Thymus (tissue), 11 donors: Measurements from ENCODE around the gene SCD. TPM values are rescaled to one million over a fixed set of nuclear protein-coding genes. Genes with fewer than 3 reads are reported as not detected.

Experiments
- DNase-seq, 9 donors: peaks; one replicate each; pipeline ENCODE4 v3.0.0-alpha.2; 2013; ENCODE audit warnings: low spot score in 9 of 9, low read depth in 6 of 9, missing footprints in 1 of 9
- H3K27ac ChIP-seq, 2 donors: one replicate each; pipeline ENCODE4 v1.5.1; 2013; ENCODE audit warnings: control low read depth in 1 of 2, low read depth in 1 of 2, low read length in 1 of 2, mild to moderate bottlenecking in 1 of 2, moderate library complexity in 1 of 2
- H3K27me3 ChIP-seq, 2 donors: one replicate each; pipeline ENCODE4 v1.5.1; 2013; ENCODE audit warnings: low read length in 1 of 2; ENCODE audit not compliant: control insufficient read depth in 2 of 2, insufficient read depth in 1 of 2
- H3K36me3 ChIP-seq, 2 donors: one replicate each; pipeline ENCODE4 v1.5.1; 2013; ENCODE audit warnings: low read length in 1 of 2, mild to moderate bottlenecking in 1 of 2, moderate library complexity in 1 of 2; ENCODE audit not compliant: control insufficient read depth in 2 of 2, insufficient read depth in 2 of 2
- H3K4me1 ChIP-seq, 2 donors: one replicate each; pipeline ENCODE4 v1.5.1; 2013; ENCODE audit warnings: low read length in 2 of 2; ENCODE audit not compliant: control insufficient read depth in 2 of 2, insufficient read depth in 2 of 2
- H3K4me3 ChIP-seq, 2 donors: one replicate each; pipeline ENCODE4 v1.5.1; 2013; ENCODE audit warnings: low read length in 2 of 2, control low read depth in 1 of 2, mild to moderate bottlenecking in 1 of 2
- H3K9me3 ChIP-seq, 2 donors: one replicate each; pipeline ENCODE4 v1.5.1; 2013; ENCODE audit warnings: low read length in 1 of 2, mild to moderate bottlenecking in 1 of 2; ENCODE audit not compliant: control insufficient read depth in 2 of 2, insufficient read depth in 1 of 2
- WGBS: extraction: QIAGEN DNeasy Blood & Tissue Kit; methylation state at CpG from one replicate; pipeline ENCODE4 v1.1.7; 2013; 5-methylcytosine and 5-hydroxymethylcytosine counted together
- polyA plus RNA-seq: library from polyadenylated mRNA; stranded (reverse); fragments of 200-250 nt; gene quantifications from one replicate; pipeline ENCODE4 v1.2.3, GENCODE V29; 2013
- total RNA-seq: library from RNA; stranded (reverse); fragments of 120-200 nt; gene quantifications from one replicate; pipeline ENCODE4 v1.2.4, GENCODE V29; 2013
- donor health status: healthy.

SCD gene
- total and polyA plus RNA-seq, 2 donors = 22.0 to 26.0 TPM

DNA sequence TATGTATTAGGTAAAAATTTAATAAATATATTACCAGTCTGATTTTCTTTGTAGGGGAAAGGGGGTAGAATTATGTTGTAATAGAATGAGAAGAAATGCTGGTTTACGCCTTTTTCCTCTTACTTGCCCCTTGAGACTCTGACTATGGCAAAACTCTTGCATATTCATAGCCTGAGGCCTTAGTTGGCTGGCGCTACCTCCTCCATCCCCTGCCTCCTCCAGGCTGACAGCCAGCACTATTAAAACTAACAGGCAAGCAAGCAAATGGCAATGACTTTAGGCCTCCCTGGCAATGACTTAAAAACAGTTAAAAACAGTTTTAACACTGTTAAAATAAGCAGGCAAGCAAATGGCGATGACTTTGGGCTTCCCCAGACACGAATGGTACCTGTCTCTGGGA lies 31.4 kb upstream of the SCD start:
- WGBS = 97% methylated on average over 4 of the region's 4 CpGs
- Histone ChIP-seq H3K27me3 (peaks cover 2 to 15% of the 10 kb centered on the region in 2 donors), H3K36me3 (no peaks in the 10 kb centered on the region), H3K4me1 (no peaks in the 10 kb centered on the region), H3K27ac (no peak overlapping the region), H3K9me3 (no peaks in the 10 kb centered on the region), H3K4me3 (no peak overlapping the region)
- DNase-seq = no peak

DNA sequence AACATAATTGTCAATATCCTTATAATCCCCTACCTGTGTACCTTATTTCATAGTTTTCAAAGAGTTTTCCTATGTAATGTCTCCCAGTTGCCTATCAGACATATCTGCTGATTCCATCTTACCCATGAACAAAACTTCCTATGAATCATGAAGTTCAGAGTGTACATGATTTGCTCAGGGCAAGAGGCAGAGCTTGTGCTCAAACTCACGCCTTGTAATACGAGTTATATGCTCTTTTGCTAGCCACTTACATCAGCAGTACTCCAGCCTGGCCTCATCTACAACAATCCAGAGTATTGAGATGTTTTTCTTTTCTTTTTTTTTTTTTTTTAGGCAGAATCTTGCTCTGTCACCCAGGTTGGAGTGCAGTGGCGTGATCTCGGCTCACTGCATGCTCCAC lies 28.8 kb upstream of the SCD start:
- Histone ChIP-seq H3K4me1 (no peaks in the 10 kb centered on the region), H3K4me3 (no peak overlapping the region), H3K27ac (no peak overlapping the region), H3K36me3 (no peaks in the 10 kb centered on the region), H3K27me3 (peaks cover 2 to 5% of the 10 kb centered on the region in 2 donors), H3K9me3 (no peaks in the 10 kb centered on the region)
- DNase-seq = no peak
- WGBS = 94% methylated on average over 4 of the region's 4 CpGs

DNA sequence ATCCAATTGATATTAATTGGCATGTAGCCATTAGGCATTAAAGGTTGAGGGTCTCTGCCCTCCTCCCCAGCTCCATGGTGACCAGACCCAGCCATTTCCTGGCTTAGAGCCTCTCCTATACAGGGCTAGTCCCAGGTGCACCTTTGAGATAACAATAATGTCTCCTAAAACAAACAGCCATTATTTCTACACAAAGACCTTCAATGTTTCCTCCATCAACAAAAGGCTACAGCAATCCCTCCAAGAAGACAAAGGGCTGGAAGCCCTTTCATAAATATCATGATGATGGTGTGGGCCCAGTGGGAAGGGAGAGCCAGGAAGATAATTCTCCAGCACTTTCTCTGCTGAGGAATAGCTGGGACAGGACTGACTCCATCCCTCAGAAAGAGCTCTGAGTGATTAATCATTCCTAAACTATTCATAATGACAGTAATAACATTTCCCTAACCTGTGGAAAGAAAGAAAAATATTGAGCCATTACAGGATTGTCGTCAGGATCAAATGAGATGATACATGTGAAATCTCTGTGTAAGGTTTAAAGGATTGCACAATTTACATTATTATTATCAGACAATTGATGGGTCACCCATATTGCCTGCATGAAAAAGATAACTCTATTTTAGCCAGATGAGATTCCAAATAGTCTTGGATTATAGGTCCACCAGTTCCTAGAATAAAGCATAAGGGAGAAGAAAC lies 27.2 kb upstream of the SCD start:
- Histone ChIP-seq H3K4me3 (no peak overlapping the region), H3K27ac (no peak overlapping the region), H3K36me3 (no peaks in the 10 kb centered on the region), H3K9me3 (no peaks in the 10 kb centered on the region), H3K27me3 (peaks cover 0 to 5% of the 10 kb centered on the region in 2 donors), H3K4me1 (no peaks in the 10 kb centered on the region)
- WGBS = 89% methylated on average over 1 of the region's 1 CpG
- DNase-seq = no peak

DNA sequence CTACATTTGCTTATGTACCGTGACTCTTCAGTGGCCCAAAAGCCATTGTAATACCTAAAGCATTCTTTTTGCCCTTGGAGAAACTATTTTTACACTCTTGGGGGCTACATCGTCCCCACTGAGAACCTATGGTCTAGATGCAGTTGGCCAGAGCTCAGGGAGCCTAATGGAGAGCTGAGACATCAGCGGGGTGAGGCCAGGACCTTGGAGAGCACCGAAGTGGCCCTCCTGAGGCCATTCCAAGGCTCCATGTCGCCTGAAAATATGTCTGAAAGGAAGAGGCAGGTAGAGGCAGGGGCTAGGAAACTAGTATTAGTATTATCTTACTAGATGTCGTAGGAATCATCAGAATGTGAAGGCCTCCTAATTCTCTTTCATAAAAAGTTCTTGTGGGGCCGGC lies 21.9 kb upstream of the SCD start:
- Histone ChIP-seq H3K4me3 (no peak overlapping the region), H3K4me1 (no peaks in the 10 kb centered on the region), H3K27ac (no peak overlapping the region), H3K36me3 (no peaks in the 10 kb centered on the region), H3K9me3 (no peaks in the 10 kb centered on the region), H3K27me3 (peaks cover 0 to 7% of the 10 kb centered on the region in 2 donors)
- no peak for DNase-seq
- 86% methylated on average over 7 of the region's 7 CpGs for WGBS

DNA sequence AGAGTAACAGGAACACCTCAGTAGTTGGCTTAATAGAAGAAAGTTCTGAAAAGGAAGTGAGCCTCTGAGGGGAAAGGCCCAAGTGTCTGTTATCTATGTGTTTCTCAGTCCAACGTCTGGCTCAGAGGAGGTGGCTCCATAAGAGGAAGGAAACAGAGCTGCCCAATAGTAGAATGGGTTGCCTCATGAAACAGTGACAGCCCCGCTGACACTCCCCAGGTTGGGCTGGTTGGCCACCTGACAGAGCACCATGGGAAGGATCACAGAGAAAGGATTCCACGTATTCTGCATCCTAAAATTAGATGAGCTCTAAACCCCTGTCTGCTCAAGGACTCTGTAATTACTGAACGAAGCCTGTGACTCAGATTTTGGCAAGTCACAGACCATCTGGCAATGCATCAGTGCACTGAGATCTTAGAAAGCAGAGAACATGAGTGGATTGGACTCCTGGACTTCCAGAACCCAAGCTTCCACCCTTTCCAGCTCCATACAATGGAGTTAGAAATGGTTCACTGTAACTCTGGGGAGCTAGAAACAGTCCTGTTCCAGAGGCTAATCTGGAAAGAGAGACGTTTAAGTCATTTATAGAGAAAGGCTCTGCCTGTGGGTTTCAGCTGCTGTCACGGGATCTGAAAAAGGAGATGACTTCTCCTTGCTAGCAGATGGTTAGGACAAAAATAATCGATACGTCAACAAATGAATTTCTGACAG lies 19.9 kb upstream of the SCD start:
- no peak overlapping the region for H3K4me3 ChIP-seq
- H3K4me1 ChIP-seq = no peaks in the 10 kb centered on the region
- no peaks in the 10 kb centered on the region for H3K36me3 ChIP-seq
- WGBS = 48% methylated on average over 8 of the region's 8 CpGs
- no peak overlapping the region for H3K27ac ChIP-seq
- peaks cover 0 to 17% of the 10 kb centered on the region in 2 donors for H3K27me3 ChIP-seq
- H3K9me3 ChIP-seq = no peaks in the 10 kb centered on the region
- DNase-seq = peak in 1 of 9 donors; percentile 44

DNA sequence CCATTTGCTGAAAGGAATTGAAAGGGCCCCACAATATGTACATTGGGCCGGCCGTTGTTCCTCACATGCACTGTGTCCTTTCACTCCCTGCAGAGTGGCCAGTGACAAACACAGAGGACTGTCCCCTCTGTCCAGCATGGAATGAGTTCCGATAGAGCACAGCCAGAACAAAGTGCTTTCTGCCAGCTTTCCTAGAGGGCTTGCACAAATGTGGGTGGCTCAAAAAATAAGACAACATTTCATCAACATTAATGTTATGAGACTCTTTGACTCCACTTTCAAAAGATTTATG lies 19.4 kb upstream of the SCD start:
- no peak for DNase-seq
- Histone ChIP-seq H3K9me3 (no peaks in the 10 kb centered on the region), H3K27ac (no peak overlapping the region), H3K27me3 (peaks cover 0 to 17% of the 10 kb centered on the region in 2 donors), H3K4me1 (no peaks in the 10 kb centered on the region), H3K4me3 (no peak overlapping the region), H3K36me3 (no peaks in the 10 kb centered on the region)
- 93% methylated on average over 3 of the region's 3 CpGs for WGBS

DNA sequence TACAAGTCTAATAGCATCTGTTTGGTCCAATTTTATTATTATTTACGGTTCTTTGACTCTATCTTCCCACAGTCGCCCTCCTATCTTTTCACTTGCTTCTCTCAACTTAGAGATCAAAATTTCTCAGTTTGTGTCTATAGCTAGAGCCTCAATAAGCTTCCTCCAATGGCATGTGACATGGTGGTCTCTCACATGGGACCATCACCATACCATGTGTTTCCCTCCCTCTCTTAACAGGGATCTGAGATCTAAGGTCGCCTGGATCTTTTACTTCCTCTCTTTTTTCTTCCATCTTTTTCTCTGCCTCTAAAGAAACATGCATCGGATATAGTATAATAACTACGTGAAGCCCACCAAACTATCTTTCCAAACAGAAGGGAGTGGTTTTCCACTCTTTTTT lies 18.8 kb upstream of the SCD start:
- peaks cover 0 to 20% of the 10 kb centered on the region in 2 donors for H3K27me3 ChIP-seq
- H3K9me3 ChIP-seq = no peaks in the 10 kb centered on the region
- 76% methylated on average over 5 of the region's 5 CpGs for WGBS
- H3K27ac ChIP-seq = no peak overlapping the region
- H3K4me1 ChIP-seq = no peaks in the 10 kb centered on the region
- H3K4me3 ChIP-seq = no peak overlapping the region
- no peaks in the 10 kb centered on the region for H3K36me3 ChIP-seq
- no peak for DNase-seq

DNA sequence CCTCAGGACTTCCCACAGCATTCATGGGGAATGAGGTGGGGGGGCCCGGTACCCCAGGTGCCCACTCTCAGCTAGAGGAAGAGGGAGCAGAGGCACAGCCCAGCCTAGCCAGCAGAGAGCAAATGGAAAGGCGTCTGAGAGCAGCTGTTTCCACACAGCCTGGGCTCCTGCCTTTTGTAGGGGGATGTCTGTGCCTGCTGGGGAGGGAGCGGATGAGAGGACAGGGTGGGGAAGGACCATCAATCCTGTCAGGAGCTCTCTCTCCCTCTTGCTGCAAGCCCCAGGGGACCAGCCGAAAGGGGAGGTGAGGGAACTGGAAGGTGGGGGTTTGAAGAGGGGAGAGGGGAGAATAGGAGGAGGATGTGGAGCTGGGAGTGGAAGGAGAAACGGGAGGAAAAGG lies 17.0 kb upstream of the SCD start, which contains the start of gene PKD2L1:
Gene PKD2L1 (minus strand): TSS at position 150 of the 400 bp plus-strand sequence. CDS start 125 bp downstream, at position 25.
- 89% methylated on average over 5 of the region's 5 CpGs for WGBS
- DNase-seq = no peak
- Histone ChIP-seq H3K9me3 (no peaks in the 10 kb centered on the region), H3K27me3 (peaks cover 0 to 20% of the 10 kb centered on the region in 2 donors), H3K36me3 (no peaks in the 10 kb centered on the region), H3K4me1 (no peaks in the 10 kb centered on the region), H3K4me3 (no peak within 1 kb of the TSS), H3K27ac (no peak within 1 kb of the TSS)

DNA sequence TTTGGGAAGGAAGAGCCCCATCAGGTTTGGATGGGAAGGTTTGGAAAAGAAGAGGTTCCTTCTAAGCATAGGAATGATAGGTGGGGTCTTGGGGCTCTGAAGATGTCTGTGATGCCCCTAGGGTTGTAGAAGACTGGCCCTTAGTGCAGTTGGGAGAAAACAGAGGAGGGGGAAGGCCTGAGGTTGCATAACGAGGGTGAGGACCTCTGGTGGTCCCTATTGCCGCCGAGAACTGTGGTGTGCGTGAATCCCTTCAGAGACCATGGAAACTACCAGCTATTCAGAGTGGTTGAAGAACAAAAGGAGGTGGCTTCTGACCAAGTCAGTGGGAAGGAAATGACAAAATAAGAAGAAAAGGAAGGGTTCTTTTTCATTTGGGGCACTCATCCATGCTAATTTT lies 13.9 kb upstream of the SCD start:
- H3K9me3 ChIP-seq = no peaks in the 10 kb centered on the region
- WGBS = 74% methylated on average over 4 of the region's 4 CpGs
- no peaks in the 10 kb centered on the region for H3K36me3 ChIP-seq
- DNase-seq = no peak
- H3K27me3 ChIP-seq = peaks cover 0 to 20% of the 10 kb centered on the region in 2 donors
- H3K4me3 ChIP-seq = no peak overlapping the region
- H3K27ac ChIP-seq = no peak overlapping the region
- H3K4me1 ChIP-seq = no peaks in the 10 kb centered on the region
